ENCODE results near the gene PCDHGA11.

GRCh38 chr5:141398608-141399007, 22.2 kb upstream of the PCDHGA11 start:
- TF ChIP-seq CEBPB (IDR thresholded peaks at IDR 0.05; ENCODE audit: borderline replicate concordance in 1 of 2, low read depth in 2 of 2, low read length in 2 of 2) (no peak), PBX3 (IDR thresholded peaks at IDR 0.05; ENCODE audit: insufficient replicate concordance, low read depth, low read length) (no peak), USF1 (IDR thresholded peaks at IDR 0.05; ENCODE audit: borderline replicate concordance, extremely low read length, insufficient read depth, low read depth, low read length) (no peak), TCF7 (IDR thresholded peaks at IDR 0.05; ENCODE audit: borderline replicate concordance) (no peak), FOXK2 (IDR thresholded peaks at IDR 0.05) (no peak)
- TF ChIP-seq, protein P1, sequence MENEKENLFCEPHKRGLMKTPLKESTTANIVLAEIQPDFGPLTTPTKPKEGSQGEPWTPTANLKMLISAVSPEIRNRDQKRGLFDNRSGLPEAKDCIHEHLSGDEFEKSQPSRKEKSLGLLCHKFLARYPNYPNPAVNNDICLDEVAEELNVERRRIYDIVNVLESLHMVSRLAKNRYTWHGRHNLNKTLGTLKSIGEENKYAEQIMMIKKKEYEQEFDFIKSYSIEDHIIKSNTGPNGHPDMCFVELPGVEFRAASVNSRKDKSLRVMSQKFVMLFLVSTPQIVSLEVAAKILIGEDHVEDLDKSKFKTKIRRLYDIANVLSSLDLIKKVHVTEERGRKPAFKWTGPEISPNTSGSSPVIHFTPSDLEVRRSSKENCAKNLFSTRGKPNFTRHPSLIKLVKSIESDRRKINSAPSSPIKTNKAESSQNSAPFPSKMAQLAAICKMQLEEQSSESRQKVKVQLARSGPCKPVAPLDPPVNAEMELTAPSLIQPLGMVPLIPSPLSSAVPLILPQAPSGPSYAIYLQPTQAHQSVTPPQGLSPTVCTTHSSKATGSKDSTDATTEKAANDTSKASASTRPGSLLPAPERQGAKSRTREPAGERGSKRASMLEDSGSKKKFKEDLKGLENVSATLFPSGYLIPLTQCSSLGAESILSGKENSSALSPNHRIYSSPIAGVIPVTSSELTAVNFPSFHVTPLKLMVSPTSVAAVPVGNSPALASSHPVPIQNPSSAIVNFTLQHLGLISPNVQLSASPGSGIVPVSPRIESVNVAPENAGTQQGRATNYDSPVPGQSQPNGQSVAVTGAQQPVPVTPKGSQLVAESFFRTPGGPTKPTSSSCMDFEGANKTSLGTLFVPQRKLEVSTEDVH (IDR thresholded peaks at IDR 0.05; ENCODE audit: low read depth, partially characterized antibody): no peak
- TF ChIP-seq, protein P2, sequence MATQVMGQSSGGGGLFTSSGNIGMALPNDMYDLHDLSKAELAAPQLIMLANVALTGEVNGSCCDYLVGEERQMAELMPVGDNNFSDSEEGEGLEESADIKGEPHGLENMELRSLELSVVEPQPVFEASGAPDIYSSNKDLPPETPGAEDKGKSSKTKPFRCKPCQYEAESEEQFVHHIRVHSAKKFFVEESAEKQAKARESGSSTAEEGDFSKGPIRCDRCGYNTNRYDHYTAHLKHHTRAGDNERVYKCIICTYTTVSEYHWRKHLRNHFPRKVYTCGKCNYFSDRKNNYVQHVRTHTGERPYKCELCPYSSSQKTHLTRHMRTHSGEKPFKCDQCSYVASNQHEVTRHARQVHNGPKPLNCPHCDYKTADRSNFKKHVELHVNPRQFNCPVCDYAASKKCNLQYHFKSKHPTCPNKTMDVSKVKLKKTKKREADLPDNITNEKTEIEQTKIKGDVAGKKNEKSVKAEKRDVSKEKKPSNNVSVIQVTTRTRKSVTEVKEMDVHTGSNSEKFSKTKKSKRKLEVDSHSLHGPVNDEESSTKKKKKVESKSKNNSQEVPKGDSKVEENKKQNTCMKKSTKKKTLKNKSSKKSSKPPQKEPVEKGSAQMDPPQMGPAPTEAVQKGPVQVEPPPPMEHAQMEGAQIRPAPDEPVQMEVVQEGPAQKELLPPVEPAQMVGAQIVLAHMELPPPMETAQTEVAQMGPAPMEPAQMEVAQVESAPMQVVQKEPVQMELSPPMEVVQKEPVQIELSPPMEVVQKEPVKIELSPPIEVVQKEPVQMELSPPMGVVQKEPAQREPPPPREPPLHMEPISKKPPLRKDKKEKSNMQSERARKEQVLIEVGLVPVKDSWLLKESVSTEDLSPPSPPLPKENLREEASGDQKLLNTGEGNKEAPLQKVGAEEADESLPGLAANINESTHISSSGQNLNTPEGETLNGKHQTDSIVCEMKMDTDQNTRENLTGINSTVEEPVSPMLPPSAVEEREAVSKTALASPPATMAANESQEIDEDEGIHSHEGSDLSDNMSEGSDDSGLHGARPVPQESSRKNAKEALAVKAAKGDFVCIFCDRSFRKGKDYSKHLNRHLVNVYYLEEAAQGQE (IDR thresholded peaks at IDR 0.05; ENCODE audit: low read depth, low read length): no peak
- TF ChIP-seq, protein P3, sequence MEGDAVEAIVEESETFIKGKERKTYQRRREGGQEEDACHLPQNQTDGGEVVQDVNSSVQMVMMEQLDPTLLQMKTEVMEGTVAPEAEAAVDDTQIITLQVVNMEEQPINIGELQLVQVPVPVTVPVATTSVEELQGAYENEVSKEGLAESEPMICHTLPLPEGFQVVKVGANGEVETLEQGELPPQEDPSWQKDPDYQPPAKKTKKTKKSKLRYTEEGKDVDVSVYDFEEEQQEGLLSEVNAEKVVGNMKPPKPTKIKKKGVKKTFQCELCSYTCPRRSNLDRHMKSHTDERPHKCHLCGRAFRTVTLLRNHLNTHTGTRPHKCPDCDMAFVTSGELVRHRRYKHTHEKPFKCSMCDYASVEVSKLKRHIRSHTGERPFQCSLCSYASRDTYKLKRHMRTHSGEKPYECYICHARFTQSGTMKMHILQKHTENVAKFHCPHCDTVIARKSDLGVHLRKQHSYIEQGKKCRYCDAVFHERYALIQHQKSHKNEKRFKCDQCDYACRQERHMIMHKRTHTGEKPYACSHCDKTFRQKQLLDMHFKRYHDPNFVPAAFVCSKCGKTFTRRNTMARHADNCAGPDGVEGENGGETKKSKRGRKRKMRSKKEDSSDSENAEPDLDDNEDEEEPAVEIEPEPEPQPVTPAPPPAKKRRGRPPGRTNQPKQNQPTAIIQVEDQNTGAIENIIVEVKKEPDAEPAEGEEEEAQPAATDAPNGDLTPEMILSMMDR (IDR thresholded peaks at IDR 0.05 in 2 of 3, conservative IDR thresholded peaks at IDR 0.05 in 1 of 3; ENCODE audit: control insufficient read depth in 2 of 3, extremely low read depth in 1 of 3, insufficient read depth in 1 of 3, low read depth in 3 of 3, low read length in 3 of 3): no peak
